HEK293T (cell line): ENCODE results near the gene SH3D21.

Source experiments
- CTCF ChIA-PET: fragments of 350-600 bp; formaldehyde crosslinking; extraction: SDS; loops from one replicate; lab custom pipeline; 2021; ENCODE audit warnings: antibody characterized with exemption, inconsistent platforms; lab: Yijun Ruan, JAX
- POLR2A ChIA-PET: fragments of 350-600 bp; formaldehyde crosslinking; extraction: SDS; loops from one replicate; lab custom pipeline; 2020; ENCODE audit warnings: antibody characterized with exemption, inconsistent platforms; lab: Yijun Ruan, JAX
- DNase-seq: peaks from one replicate; pipeline ENCODE4 v3.0.0; 2012; ENCODE audit warnings: mixed read lengths; ENCODE audit errors: extremely low spot score
- ARNT ChIP-seq: fragments of 450-650 bp; IDR thresholded peaks from 2 replicates; pipeline ENCODE4 v1.6.1; 2017; ENCODE audit warnings: mild to moderate bottlenecking
- BHLHE40 ChIP-seq: fragments of 450-650 bp; IDR thresholded peaks from 2 replicates; pipeline ENCODE4 v1.6.1; 2016; ENCODE audit warnings: mild to moderate bottlenecking, moderate library complexity, borderline replicate concordance
- CTBP1 ChIP-seq: fragments of 450-650 bp; IDR thresholded peaks from 2 replicates; pipeline ENCODE4 v1.6.1; 2016; ENCODE audit warnings: borderline replicate concordance
- ELF4 ChIP-seq: fragments of 450-650 bp; IDR thresholded peaks from 2 replicates; pipeline ENCODE4 v1.6.1; 2017; ENCODE audit warnings: antibody characterized with exemption
- FOXA1 ChIP-seq: fragments of 450-650 bp; IDR thresholded peaks from 2 replicates; pipeline ENCODE4 v1.6.1; 2016; ENCODE audit warnings: mild to moderate bottlenecking
- FOXK2 ChIP-seq: fragments of 450-650 bp; IDR thresholded peaks from 2 replicates; pipeline ENCODE4 v1.6.1; 2016; ENCODE audit warnings: mild to moderate bottlenecking
- FOXM1 ChIP-seq: fragments of 450-650 bp; IDR thresholded peaks from 2 replicates; pipeline ENCODE4 v1.6.1; 2017; ENCODE audit warnings: mild to moderate bottlenecking, borderline replicate concordance
- HDGF ChIP-seq: fragments of 450-650 bp; IDR thresholded peaks from 2 replicates; pipeline ENCODE4 v1.6.1; 2017; ENCODE audit warnings: antibody characterized with exemption, borderline replicate concordance
- L3MBTL2 ChIP-seq: fragments of 450-650 bp; conservative IDR thresholded peaks from 2 replicates; pipeline ENCODE4 v1.6.1; 2016; ENCODE audit warnings: mild to moderate bottlenecking
- LEF1 ChIP-seq: fragments of 450-650 bp; IDR thresholded peaks from 2 replicates; pipeline ENCODE4 v1.6.1; 2017; ENCODE audit warnings: mild to moderate bottlenecking, borderline replicate concordance
- NFRKB ChIP-seq: fragments of 450-650 bp; IDR thresholded peaks from 2 replicates; pipeline ENCODE4 v1.6.1; 2016; ENCODE audit warnings: mild to moderate bottlenecking, moderate library complexity
- PKNOX1 ChIP-seq: fragments of 450-650 bp; IDR thresholded peaks from 2 replicates; pipeline ENCODE4 v1.6.1; 2016
- SP1 ChIP-seq: fragments of 450-650 bp; IDR thresholded peaks from 2 replicates; pipeline ENCODE4 v1.6.1; 2017
- SUZ12 ChIP-seq: fragments of 450-650 bp; IDR thresholded peaks from 2 replicates; pipeline ENCODE4 v1.6.1; 2016; ENCODE audit warnings: mild to moderate bottlenecking
- TARDBP ChIP-seq: fragments of 450-650 bp; IDR thresholded peaks from 2 replicates; pipeline ENCODE4 v1.6.1; 2016
- ZNF384 ChIP-seq: fragments of 450-650 bp; IDR thresholded peaks from 2 replicates; pipeline ENCODE4 v1.6.1; 2016

Gene SH3D21

GRCh38 chr1:36324353-36324703 lies 18.2 kb downstream of the SH3D21 start:
- ChIA-PET POLR2A (interaction anchor here (1.2 to 1.5 kb wide), 2 partner anchors 100 to 126 kb away, joined by 4 to 8 read pairs; partner anchors contain the start of gene THRAP3), CTCF (interaction anchor here (1.8 kb wide), 1 partner anchor 45 kb away, joined by 9 read pairs; no protein-coding TSS in a partner anchor)
- no peak for TF ChIP-seq LEF1
- no peak for TF ChIP-seq ZNF384
- no peak for TF ChIP-seq CTBP1
- TF ChIP-seq FOXA1, result no peak
- no peak for TF ChIP-seq L3MBTL2
- no peak for TF ChIP-seq HDGF
- no peak for TF ChIP-seq ARNT
- no peak for TF ChIP-seq BHLHE40
- TF ChIP-seq NFRKB, result no peak
- TF ChIP-seq SP1, result no peak
- DNase-seq, result no peak

- DNase-seq, result no peak
- POLR2A ChIA-PET, result interaction anchor here (1.0 kb wide), 1 partner anchor 60 kb away, joined by 3 read pairs; no protein-coding TSS in a partner anchor
- TF ChIP-seq CTBP1 (no peak), FOXA1 (no peak), LEF1 (no peak)
- CTCF ChIA-PET, result no interaction called here
Measured at GRCh38 chr1:36326499-36326898, 20.3 kb downstream of the SH3D21 start.

- DNase-seq, result no peak
- TF ChIP-seq HDGF (no peak), FOXA1 (no peak), L3MBTL2 (no peak), SP1 (no peak), CTBP1 (no peak), TARDBP (no peak)
- CTCF ChIA-PET, result no interaction called here
- POLR2A ChIA-PET, result no interaction called here
Measured at GRCh38 chr1:36327421-36328087, 21.4 kb downstream of the SH3D21 start.

- ChIA-PET POLR2A (no interaction called here), CTCF (no interaction called here)
- TF ChIP-seq PKNOX1, result no peak
- TF ChIP-seq HDGF, result no peak
- no peak for TF ChIP-seq SUZ12
- no peak for TF ChIP-seq BHLHE40
- TF ChIP-seq FOXK2, result no peak
- TF ChIP-seq NFRKB, result no peak
- TF ChIP-seq FOXA1, result no peak
- DNase-seq, result no peak
Measured at GRCh38 chr1:36328088-36328480, 21.9 kb downstream of the SH3D21 start.

GRCh38 chr1:36328713-36329112 lies 22.5 kb downstream of the SH3D21 start:
- no peak for TF ChIP-seq SUZ12
- no peak for TF ChIP-seq ELF4
- no peak for TF ChIP-seq CTBP1
- no peak for TF ChIP-seq ZNF384
- TF ChIP-seq FOXK2, result no peak
- TF ChIP-seq L3MBTL2, result no peak
- no peak for TF ChIP-seq PKNOX1
- TF ChIP-seq LEF1, result no peak
- TF ChIP-seq BHLHE40, result no peak
- POLR2A ChIA-PET, result interaction anchor here (1.7 kb wide), 1 partner anchor 58 kb away, joined by 4 read pairs; no protein-coding TSS in a partner anchor
- CTCF ChIA-PET, result no interaction called here
- no peak for DNase-seq

- DNase-seq, result no peak
- ChIA-PET POLR2A (interaction anchor here (1.7 kb wide), 1 partner anchor 57 kb away, joined by 4 read pairs; no protein-coding TSS in a partner anchor), CTCF (no interaction called here)
- TF ChIP-seq FOXK2, result no peak
Measured at GRCh38 chr1:36329817-36330216, 23.6 kb downstream of the SH3D21 start.

GRCh38 chr1:36330940-36331339 lies 24.8 kb downstream of the SH3D21 start:
- no peak for DNase-seq
- POLR2A ChIA-PET, result no interaction called here
- CTCF ChIA-PET, result no interaction called here

GRCh38 chr1:36337830-36338229 lies 31.7 kb downstream of the SH3D21 start:
- POLR2A ChIA-PET, result no interaction called here

More at GRCh38 chr1:36330940-36331339, 24.8 kb downstream of the SH3D21 start:
- TF ChIP-seq CTBP1 (no peak), L3MBTL2 (no peak), ELF4 (no peak), FOXA1 (no peak), ZNF384 (no peak), HDGF (no peak), BHLHE40 (no peak), SP1 (no peak)

More at GRCh38 chr1:36337830-36338229, 31.7 kb downstream of the SH3D21 start:
- TF ChIP-seq BHLHE40, result no peak
- no peak for TF ChIP-seq PKNOX1
- TF ChIP-seq CTBP1, result no peak
- no peak for TF ChIP-seq TARDBP
- no peak for TF ChIP-seq HDGF
- TF ChIP-seq FOXA1, result no peak
- no peak for TF ChIP-seq ELF4
- TF ChIP-seq SP1, result no peak
- TF ChIP-seq L3MBTL2, result no peak
- no peak for TF ChIP-seq FOXM1
- TF ChIP-seq NFRKB, result no peak
- no peak for TF ChIP-seq LEF1
- no peak for TF ChIP-seq SUZ12
- TF ChIP-seq ZNF384, result no peak
- no peak for DNase-seq
- CTCF ChIA-PET, result no interaction called here
